Activated CD4-positive, alpha-beta memory T cell treated with anti-CD3 and anti-CD28 coated beads for 36 hours (primary cell): ENCODE measurements around the gene LRRC75A. TPM values are rescaled to one million over a fixed set of nuclear protein-coding genes. Genes with fewer than 3 reads are reported as not detected.
A peak's percentile ranks its signal among the peaks of the same experiment; 100 is the strongest.
"Not testable (repeated sequence)": the region's sequence is repeated elsewhere in the genome, so short reads cannot be mapped to it uniquely, and the experiment has no call there.

Experiments used
- CTCF ChIA-PET: fragments of 350-600 bp; sonication (Branson Sonifier 250); formaldehyde crosslinking; loops from one replicate; lab custom pipeline; 2021; ENCODE audit warnings: antibody characterized with exemption, inconsistent platforms; lab: Charles Lee
- POLR2A ChIA-PET: fragments of 350-600 bp; sonication (Branson Sonifier 250); formaldehyde crosslinking; loops from one replicate; lab custom pipeline; 2021; ENCODE audit warnings: antibody characterized with exemption; lab: Charles Lee
- DNase-seq: peaks from one replicate; pipeline ENCODE4 v3.0.0-alpha.2; 2020
- H3K27ac Mint-ChIP-seq: one replicate; pipeline ENCODE4 v1.8.0; 2021; ENCODE audit warnings: mixed read lengths
- H3K27me3 Mint-ChIP-seq: one replicate; pipeline ENCODE4 v1.8.0; 2021; ENCODE audit warnings: mixed read lengths
- H3K36me3 Mint-ChIP-seq: one replicate; pipeline ENCODE4 v1.8.0; 2021; ENCODE audit warnings: mixed read lengths
- H3K4me1 Mint-ChIP-seq: one replicate; pipeline ENCODE4 v1.8.0; 2021; ENCODE audit warnings: low read depth, mixed read lengths
- H3K4me3 Mint-ChIP-seq: one replicate; pipeline ENCODE4 v1.8.0; 2021; ENCODE audit warnings: mild to moderate bottlenecking, mixed read lengths
- H3K9me3 Mint-ChIP-seq: one replicate; pipeline ENCODE4 v1.8.0; 2021; ENCODE audit warnings: mixed read lengths
- intact Hi-C: fragments of 100-400 bp; cut with micrococcal nuclease; formaldehyde crosslinking; loops from one replicate; pipeline ENCODE4 v1.15.1; 2023
- total RNA-seq, 2 experiments: library from RNA; stranded (reverse); gene quantifications; one replicate each; pipeline ENCODE4 v1.2.3, GENCODE V29; 2021

LRRC75A gene
- total RNA-seq, 2 experiments from 2014 or later: 1.2 to 1.4 TPM

DNA sequence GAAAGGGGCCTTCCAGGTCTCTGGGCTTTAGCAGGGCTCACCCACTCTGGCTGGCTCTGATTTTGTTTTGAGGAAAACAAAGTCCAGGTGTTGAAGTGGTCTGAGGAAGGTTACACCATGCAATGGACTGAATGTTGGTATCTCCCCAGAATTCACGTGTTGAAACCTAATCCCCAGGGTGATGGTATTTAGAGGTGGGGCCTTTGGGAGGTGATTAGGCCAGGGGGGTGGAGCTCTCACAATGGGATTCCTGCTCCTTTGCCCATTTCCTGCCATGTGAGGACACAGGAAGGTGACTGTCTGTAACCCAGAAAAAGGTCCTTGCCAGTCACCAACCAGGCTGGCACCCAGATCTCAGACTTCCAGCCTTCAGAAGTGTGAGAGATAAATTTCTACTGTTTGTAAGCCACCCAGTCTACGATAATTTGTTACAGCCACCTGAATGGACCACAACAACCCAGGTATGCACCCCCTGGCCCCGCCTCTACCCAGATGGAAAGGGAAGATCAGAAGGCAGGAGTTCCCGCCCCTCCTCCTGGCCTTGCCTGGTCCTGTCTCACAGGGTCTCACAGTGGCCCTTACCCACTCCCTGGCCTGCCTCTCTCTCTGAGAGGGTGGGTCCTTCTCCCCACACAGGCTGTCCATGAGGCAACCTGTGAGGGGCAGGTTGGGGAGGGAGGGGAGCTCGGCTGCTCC lies 32.0 kb downstream of the LRRC75A start:
- ChIA-PET POLR2A (no interaction called here), CTCF (no interaction called here)
- Mint-ChIP-seq H3K27me3 (no peaks in the 10 kb centered on the region), H3K4me1 (no peaks in the 10 kb centered on the region), H3K36me3 (peaks cover 7% of the 10 kb centered on the region), H3K4me3 (no peak overlapping the region), H3K27ac (no peak overlapping the region), H3K9me3 (no peaks in the 10 kb centered on the region)
- intact Hi-C loops: no loop called here
- DNase-seq: no peak

DNA sequence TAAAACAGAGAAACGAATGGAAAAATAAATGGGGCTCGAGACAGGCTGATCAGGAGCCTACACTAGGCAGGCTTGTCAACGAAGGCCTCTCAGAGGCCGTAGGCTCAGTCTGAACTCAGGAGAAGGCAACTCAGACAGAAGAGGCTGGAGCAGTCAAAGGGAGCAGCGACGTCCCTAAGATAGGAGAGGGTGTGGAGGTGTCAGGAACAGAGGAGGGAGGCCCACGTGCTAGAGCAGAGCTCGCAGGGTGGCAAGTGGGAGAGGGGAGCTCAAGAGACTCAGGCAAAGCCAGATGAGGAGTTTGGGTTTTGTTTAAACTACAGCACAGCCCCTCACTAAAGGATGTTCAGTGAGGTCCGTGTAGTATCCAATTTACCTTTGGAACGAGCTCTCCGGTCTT lies 32.7 kb downstream of the LRRC75A start:
- intact Hi-C loops: no loop called here
- Mint-ChIP-seq H3K27ac (no peak overlapping the region), H3K27me3 (no peaks in the 10 kb centered on the region), H3K36me3 (peaks cover 7% of the 10 kb centered on the region), H3K4me3 (no peak overlapping the region), H3K9me3 (no peaks in the 10 kb centered on the region), H3K4me1 (no peaks in the 10 kb centered on the region)
- POLR2A ChIA-PET: no interaction called here
- no peak for DNase-seq
- CTCF ChIA-PET: interaction anchor here (1.3 kb wide), 1 partner anchor 62 kb away, joined by 6 read pairs; no protein-coding TSS in a partner anchor

DNA sequence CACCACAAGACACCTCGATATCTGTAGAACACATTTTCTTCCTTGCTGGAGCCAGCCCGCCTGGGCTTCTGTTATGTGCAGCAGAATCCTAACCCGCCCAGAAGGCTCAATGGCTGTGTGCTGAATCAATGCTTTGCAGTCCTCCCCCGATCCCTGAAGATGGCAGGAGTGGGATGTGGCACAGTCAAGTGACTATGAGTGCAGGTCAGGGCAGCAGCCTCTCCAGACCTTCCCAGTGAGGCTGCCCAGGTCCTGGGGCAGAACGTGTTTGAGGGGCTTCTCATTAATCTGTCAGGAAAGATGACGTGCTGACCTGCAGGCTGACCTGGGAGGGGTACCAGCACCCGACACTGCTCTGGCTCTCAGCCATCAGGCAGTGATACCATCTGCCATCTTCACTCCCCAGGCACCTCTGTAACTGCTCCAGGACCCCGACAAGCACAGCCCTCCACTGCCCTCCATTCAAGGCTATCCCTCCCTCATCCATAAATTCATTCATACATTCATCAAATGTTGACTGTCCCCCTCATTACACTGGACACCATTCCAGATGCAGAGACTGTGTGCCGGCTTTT lies 35.2 kb downstream of the LRRC75A start:
- DNase-seq: no peak
- Mint-ChIP-seq H3K4me1 (peaks cover 3% of the 10 kb centered on the region), H3K36me3 (peaks cover 12% of the 10 kb centered on the region), H3K27ac (no peak overlapping the region), H3K4me3 (no peak overlapping the region), H3K9me3 (no peaks in the 10 kb centered on the region), H3K27me3 (no peaks in the 10 kb centered on the region)
- ChIA-PET POLR2A (no interaction called here), CTCF (interaction anchor here (9.5 kb wide), 1 partner anchor 66 kb away, joined by 113 read pairs; no protein-coding TSS in a partner anchor)
- intact Hi-C loops: no loop called here

DNA sequence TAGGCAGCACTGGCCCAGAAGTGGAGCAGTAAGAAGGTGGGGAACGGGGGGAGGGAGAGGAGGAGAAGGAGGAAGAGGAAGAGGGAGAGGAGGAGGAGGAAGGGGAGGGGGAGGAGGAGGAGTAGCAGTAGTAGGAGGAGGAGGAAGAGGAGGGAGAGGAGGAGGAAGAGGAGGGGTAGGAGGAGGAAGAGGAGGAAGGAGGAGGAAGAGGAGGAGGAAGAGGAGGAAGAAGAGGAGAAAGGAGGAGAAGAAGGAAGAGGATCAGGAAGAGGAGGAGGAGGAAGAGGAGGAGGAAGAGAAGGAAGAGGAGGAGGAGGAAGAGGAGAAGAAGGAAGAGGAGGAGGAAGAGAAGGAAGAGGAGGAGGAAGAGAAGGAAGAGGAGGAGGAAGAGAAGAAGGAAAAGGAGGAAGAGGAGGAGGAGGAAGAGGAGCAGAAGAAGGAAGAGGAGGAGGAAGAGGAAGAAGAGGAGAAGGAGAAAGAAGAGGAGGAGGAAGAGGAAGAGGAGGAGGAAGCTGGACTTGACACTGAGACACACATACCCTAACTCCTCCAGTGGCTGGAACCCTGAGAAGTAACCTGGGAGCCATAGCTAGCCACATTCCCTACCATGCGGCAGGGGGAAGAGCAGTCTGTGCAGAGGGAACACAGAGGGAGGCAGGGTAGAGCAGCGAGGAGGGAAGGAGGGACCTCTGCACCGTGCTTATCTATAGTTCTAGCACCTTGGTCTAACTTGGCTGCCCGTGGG lies 35.8 kb downstream of the LRRC75A start:
- ChIA-PET CTCF (interaction anchor here (9.5 kb wide), 1 partner anchor 67 kb away, joined by 113 read pairs; no protein-coding TSS in a partner anchor), POLR2A (no interaction called here)
- Mint-ChIP-seq H3K4me3 (no peak overlapping the region), H3K9me3 (no peaks in the 10 kb centered on the region), H3K27me3 (no peaks in the 10 kb centered on the region), H3K27ac (no peak overlapping the region), H3K36me3 (peaks cover 9% of the 10 kb centered on the region), H3K4me1 (peaks cover 3% of the 10 kb centered on the region)
- DNase-seq: no peak
- intact Hi-C loops: no loop called here

DNA sequence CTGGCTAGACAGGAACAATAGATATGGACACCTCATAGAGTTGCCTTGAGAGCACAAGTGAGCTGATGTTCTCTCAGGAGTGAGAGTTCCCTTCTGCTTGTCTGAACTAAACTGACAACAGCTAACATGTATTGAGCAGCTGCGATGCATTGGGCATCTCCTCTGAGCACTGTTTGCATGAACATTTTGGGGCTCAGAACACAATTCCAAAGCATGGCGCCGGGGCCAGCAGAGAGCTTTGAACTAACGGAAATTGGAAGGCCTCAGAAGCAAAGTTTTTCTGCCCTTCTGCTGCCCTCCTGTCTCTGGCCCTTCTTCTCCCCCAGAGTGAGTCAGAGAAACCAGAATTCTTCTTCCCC lies 38.5 kb downstream of the LRRC75A start:
- H3K27ac Mint-ChIP-seq: peak overlapping the region; percentile 18
- CTCF ChIA-PET: interaction anchor here (0.5 to 9.5 kb wide), 21 partner anchors 10 to 297 kb away, joined by 3 to 113 read pairs (median 4); partner anchors contain the start of gene TRPV2
- DNase-seq: no peak
- H3K36me3 Mint-ChIP-seq: peaks cover 25% of the 10 kb centered on the region
- POLR2A ChIA-PET: no interaction called here
- H3K4me3 Mint-ChIP-seq: no peak overlapping the region
- H3K9me3 Mint-ChIP-seq: no peaks in the 10 kb centered on the region
- H3K4me1 Mint-ChIP-seq: peaks cover 16% of the 10 kb centered on the region
- intact Hi-C loops: loop anchor here (1.0 kb wide), 1 partner anchor 68 kb away; no protein-coding TSS in a partner anchor
- no peaks in the 10 kb centered on the region for H3K27me3 Mint-ChIP-seq

DNA sequence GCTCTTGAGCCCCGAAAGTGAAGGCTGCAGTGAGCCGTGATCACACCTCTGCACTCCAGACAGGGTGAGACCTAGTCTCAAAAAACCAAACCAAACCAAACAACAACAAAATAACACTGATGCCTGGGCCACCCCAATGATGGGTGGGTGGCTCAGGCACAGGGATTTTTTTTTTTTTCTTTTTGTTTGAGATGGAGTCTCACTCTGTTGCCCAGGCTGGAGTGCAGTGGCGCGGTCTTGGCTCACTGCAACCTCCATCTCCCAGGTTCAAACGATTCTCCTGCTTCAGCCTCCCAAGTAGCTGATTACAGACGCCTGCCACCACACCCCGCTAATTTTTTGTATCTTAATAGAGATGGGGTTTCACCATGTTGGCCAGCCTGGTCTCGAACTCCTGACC lies 39.7 kb downstream of the LRRC75A start:
- ChIA-PET POLR2A (interaction anchor here (0.7 to 3.2 kb wide), 2 partner anchors 13 to 166 kb away, joined by 3 to 16 read pairs; no protein-coding TSS in a partner anchor), CTCF (interaction anchor here (0.8 to 9.5 kb wide), 13 partner anchors 9 to 180 kb away, joined by 3 to 113 read pairs (median 3); partner anchors contain the start of gene UBB)
- DNase-seq, intact Hi-C loops, H3K4me3 Mint-ChIP-seq, H3K27me3 Mint-ChIP-seq, H3K9me3 Mint-ChIP-seq, H3K27ac Mint-ChIP-seq: not testable (repeated sequence)
- Mint-ChIP-seq H3K36me3 (peaks cover 34% of the 10 kb centered on the region), H3K4me1 (peaks cover 28% of the 10 kb centered on the region)

DNA sequence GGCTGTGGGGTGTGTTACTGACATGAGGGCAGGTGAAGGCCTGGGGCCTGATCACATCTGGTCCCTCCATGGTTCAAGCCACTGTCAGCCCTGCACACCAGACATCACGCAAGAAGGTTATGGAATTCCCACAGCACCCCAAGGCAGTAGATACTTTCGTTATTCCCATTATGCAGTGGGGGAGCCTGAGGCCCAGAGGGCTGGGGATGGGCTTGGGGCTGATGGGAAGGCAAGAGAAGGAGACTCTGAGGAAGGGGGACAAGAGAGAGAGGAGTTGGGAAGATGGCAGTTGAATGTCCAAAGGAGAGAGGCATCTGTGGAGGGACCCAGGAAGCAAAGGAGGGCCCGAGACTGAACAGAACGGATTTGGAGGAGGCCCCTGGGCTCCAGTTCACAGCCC lies 42.0 kb downstream of the LRRC75A start:
- CTCF ChIA-PET: interaction anchor here (2.3 to 9.5 kb wide), 2 partner anchors 73 to 86 kb away, joined by 9 to 113 read pairs; no protein-coding TSS in a partner anchor
- intact Hi-C loops: no loop called here
- H3K27ac Mint-ChIP-seq: no peak overlapping the region
- H3K4me3 Mint-ChIP-seq: no peak overlapping the region
- H3K4me1 Mint-ChIP-seq: peaks cover 39% of the 10 kb centered on the region
- peaks cover 41% of the 10 kb centered on the region for H3K36me3 Mint-ChIP-seq
- no peak for DNase-seq
- no peaks in the 10 kb centered on the region for H3K9me3 Mint-ChIP-seq
- POLR2A ChIA-PET: interaction anchor here (3.2 kb wide), 1 partner anchor 11 kb away, joined by 16 read pairs; no protein-coding TSS in a partner anchor
- H3K27me3 Mint-ChIP-seq: no peaks in the 10 kb centered on the region

DNA sequence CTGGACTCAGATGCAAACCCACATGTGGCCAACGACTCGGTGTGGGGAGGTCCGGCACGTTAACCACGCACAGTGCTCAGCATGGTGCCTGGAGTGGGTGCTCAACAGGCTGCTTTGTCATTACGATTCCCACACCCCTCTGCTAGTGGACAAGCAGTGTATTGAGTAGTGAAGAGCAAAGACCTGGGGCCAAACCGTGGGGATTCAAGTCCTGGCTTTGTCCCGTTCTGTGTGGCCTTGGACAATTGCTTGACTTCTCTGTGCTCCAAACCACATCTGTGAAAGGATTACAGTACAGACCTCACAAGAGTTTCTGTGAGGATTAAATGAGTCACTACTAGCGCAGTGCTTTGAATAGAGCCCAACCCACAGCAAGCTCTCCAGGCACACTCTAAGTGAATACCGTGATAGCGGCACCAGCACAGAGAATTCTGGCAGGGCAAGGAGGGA lies 42.8 kb downstream of the LRRC75A start:
- peak; percentile 29 for DNase-seq
- no peaks in the 10 kb centered on the region for H3K9me3 Mint-ChIP-seq
- H3K27ac Mint-ChIP-seq: no peak overlapping the region
- peaks cover 46% of the 10 kb centered on the region for H3K36me3 Mint-ChIP-seq
- H3K4me1 Mint-ChIP-seq: peaks cover 42% of the 10 kb centered on the region
- intact Hi-C loops: no loop called here
- H3K27me3 Mint-ChIP-seq: no peaks in the 10 kb centered on the region
- CTCF ChIA-PET: interaction anchor here (2.3 to 9.5 kb wide), 2 partner anchors 74 to 85 kb away, joined by 9 to 113 read pairs; no protein-coding TSS in a partner anchor
- POLR2A ChIA-PET: interaction anchor here (1.0 to 1.4 kb wide), 3 partner anchors 10 to 68 kb away, joined by 3 to 6 read pairs (median 3); no protein-coding TSS in a partner anchor
- no peak overlapping the region for H3K4me3 Mint-ChIP-seq

DNA sequence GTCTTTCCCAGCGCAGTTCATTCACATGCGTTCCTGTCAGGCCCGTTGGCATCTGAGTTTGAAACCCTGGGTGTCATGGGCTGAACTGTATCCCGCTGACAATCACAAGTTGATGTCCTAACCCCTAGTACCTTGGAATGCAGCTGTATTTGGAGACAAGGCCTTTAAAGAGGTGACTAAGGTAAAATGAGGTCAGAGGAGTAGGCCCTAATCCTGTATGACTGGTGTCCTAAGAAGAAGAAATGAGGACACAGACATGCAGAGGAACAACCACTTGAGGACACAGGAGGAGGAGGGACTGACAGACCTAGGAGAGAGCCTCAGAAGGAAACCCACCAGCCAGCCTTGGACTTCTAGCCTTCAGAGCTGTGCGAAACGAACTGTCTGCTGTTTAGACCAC lies 43.5 kb downstream of the LRRC75A start:
- Mint-ChIP-seq H3K27ac (no peak overlapping the region), H3K4me3 (no peak overlapping the region), H3K4me1 (peaks cover 46% of the 10 kb centered on the region), H3K9me3 (no peaks in the 10 kb centered on the region), H3K27me3 (no peaks in the 10 kb centered on the region), H3K36me3 (peaks cover 47% of the 10 kb centered on the region)
- ChIA-PET POLR2A (interaction anchor here (1.0 to 1.4 kb wide), 3 partner anchors 10 to 67 kb away, joined by 3 to 6 read pairs (median 3); no protein-coding TSS in a partner anchor), CTCF (interaction anchor here (9.5 kb wide), 1 partner anchor 74 kb away, joined by 113 read pairs; no protein-coding TSS in a partner anchor)
- intact Hi-C loops: no loop called here
- no peak for DNase-seq

DNA sequence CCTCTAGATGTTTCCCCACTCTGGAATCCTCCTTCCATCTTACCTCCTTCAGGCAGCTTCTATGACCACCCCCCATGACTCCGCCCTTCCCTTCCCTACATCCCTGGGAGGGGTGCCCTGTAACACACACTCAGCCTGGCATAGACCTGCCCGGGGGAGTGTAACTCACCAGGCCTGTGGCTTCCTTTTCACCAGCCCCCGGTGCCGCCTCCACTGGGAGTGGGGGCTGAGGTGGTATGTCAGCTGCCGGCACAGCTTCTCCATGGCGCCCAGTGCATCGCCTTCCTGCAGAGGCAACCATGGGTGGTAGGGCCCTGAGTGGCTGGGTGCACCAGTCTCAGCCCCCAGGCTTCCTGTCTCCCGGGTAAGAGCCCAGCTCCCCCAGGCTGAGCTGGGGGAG lies 44.3 kb downstream of the LRRC75A start:
- Mint-ChIP-seq H3K36me3 (peaks cover 49% of the 10 kb centered on the region), H3K27ac (no peak overlapping the region), H3K27me3 (no peaks in the 10 kb centered on the region), H3K4me3 (no peak overlapping the region), H3K4me1 (peaks cover 50% of the 10 kb centered on the region), H3K9me3 (no peaks in the 10 kb centered on the region)
- intact Hi-C loops: no loop called here
- POLR2A ChIA-PET: no interaction called here
- CTCF ChIA-PET: interaction anchor here (0.5 to 9.5 kb wide), 2 partner anchors 45 to 75 kb away, joined by 3 to 113 read pairs; no protein-coding TSS in a partner anchor
- DNase-seq: no peak

DNA sequence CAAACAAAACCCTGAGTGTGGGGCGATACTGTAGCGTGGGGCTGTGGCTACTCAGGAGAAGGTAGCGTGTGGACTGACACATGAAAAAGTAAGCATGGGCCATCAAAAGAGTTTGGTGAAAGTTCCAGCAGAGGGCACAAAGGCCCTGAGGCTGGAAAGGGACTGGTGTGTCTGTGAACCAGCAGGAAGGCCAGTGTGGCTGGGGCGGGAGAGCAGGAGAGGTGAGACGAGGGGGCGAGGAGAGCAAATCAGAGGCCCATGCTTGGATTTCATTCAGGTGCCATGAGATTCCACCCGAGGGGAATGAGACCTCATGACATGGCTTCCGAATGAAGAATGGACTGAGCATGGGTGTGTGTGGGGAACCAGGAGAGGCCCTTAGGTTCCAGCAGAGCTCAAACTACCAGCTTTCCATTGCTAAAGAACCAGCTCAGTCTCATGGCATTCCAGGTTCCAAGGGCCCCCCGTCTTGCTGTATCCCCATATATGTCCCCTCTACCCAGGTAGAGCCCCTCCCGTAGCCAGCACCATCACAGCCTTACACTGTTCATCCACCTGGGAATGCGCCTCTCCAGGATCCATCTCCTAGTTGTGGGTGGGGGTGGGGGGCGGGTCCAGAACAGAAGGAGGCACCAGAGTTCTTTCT lies 45.5 kb downstream of the LRRC75A start:
- H3K36me3 Mint-ChIP-seq: peaks cover 61% of the 10 kb centered on the region
- H3K27ac Mint-ChIP-seq: peak overlapping the region; percentile 6
- no peaks in the 10 kb centered on the region for H3K27me3 Mint-ChIP-seq
- intact Hi-C loops: no loop called here
- no peak for DNase-seq
- POLR2A ChIA-PET: interaction anchor here (0.6 to 1.5 kb wide), 2 partner anchors 31 to 75 kb away, joined by 3 to 7 read pairs; partner anchors contain the start of gene TRPV2
- H3K9me3 Mint-ChIP-seq: no peaks in the 10 kb centered on the region
- no peak overlapping the region for H3K4me3 Mint-ChIP-seq
- peaks cover 62% of the 10 kb centered on the region for H3K4me1 Mint-ChIP-seq
- CTCF ChIA-PET: interaction anchor here (1.3 kb wide), 1 partner anchor 8 kb away, joined by 3 read pairs; no protein-coding TSS in a partner anchor
